Upper lobe of left lung (tissue), 6 donors: ENCODE results near the gene PYCR2. TPM values are rescaled to one million over a fixed set of nuclear protein-coding genes. Genes with fewer than 3 reads are reported as not detected.
A peak's percentile ranks its signal among the peaks of the same experiment; 100 is the strongest.

Experiments used
- ATAC-seq, 2 donors: fragments of 200-7000 bp; cut with Tn5 transposase; one replicate each; pipeline ENCODE4 v1.9.1; 2022; ENCODE audit warnings: mild to moderate bottlenecking in 2 of 2, moderate library complexity in 2 of 2; ENCODE audit not compliant: low FRiP score in 2 of 2
- DNase-seq, 2 donors: peaks; one replicate each; pipeline ENCODE4 v3.0.0-alpha.2; 2019 to 2020
- H3K27ac ChIP-seq, 4 donors: fragments of 200-600 bp; sonication (generic); one replicate each; pipeline ENCODE4 v1.5.1; 2016 to 2019
- H3K27me3 ChIP-seq, 4 donors: fragments of 200-600 bp; sonication (generic); one replicate each; pipeline ENCODE4 v1.5.1; 2017 to 2019
- H3K36me3 ChIP-seq, 4 donors: fragments of 200-600 bp; sonication (generic); one replicate each; pipeline ENCODE4 v1.5.1; 2016 to 2019
- H3K4me1 ChIP-seq, 4 donors: fragments of 200-600 bp; sonication (generic); one replicate each; pipeline ENCODE4 v1.5.1; 2018 to 2019
- H3K4me3 ChIP-seq, 4 donors: fragments of 200-600 bp; sonication (generic); one replicate each; pipeline ENCODE4 v1.5.1; 2017 to 2019; ENCODE audit warnings: mild to moderate bottlenecking in 2 of 4, moderate library complexity in 1 of 4
- H3K9me3 ChIP-seq, 4 donors: fragments of 200-600 bp; sonication (generic); one replicate each; pipeline ENCODE4 v1.5.1; 2018 to 2019
- CTCF ChIP-seq, 6 experiments: fragments of 450-650 bp in 4 of 6; fragments of 200-600 bp in 2 of 6; sonication (generic) in 2 of 6; IDR thresholded peaks; one replicate each; pipeline ENCODE4 v1.5.1; 2016 to 2019; ENCODE audit warnings: antibody characterized with exemption in 6 of 6
- EP300 ChIP-seq, 4 donors: sonication (generic); formaldehyde crosslinking; IDR thresholded peaks; one replicate each; pipeline ENCODE4 v1.5.1; 2017; ENCODE audit warnings: antibody characterized with exemption in 4 of 4, control low read depth in 2 of 4
- POLR2A ChIP-seq, 4 donors: fragments of 450-650 bp; IDR thresholded peaks; one replicate each; pipeline ENCODE4 v1.5.1; 2016 to 2017; ENCODE audit warnings: antibody characterized with exemption in 4 of 4, mild to moderate bottlenecking in 2 of 4
- POLR2AphosphoS5 ChIP-seq, 2 donors: sonication (generic); formaldehyde crosslinking; IDR thresholded peaks; one replicate each; pipeline ENCODE4 v1.5.1; 2017; ENCODE audit warnings: antibody characterized with exemption in 2 of 2
- WGBS, 2 donors: methylation state at CpG; one replicate each; pipeline ENCODE4 v1.1.5; 2017 to 2018; 5-methylcytosine and 5-hydroxymethylcytosine counted together
- total RNA-seq, 6 donors: library from RNA; depleted of rRNA in 4 of 6; stranded (reverse); fragments of >200 nt in 4 of 6; gene quantifications; one replicate each; pipeline versions ENCODE4 v1.1.0 to v1.2.1, GENCODE V29; 2016 to 2021
- donor health status: DM: no; HTN: no; CAD: no; lungs with moderate emphysema.
- donor health status: DM: no; HTN: yes; CAD: no; lungs with severe emphysema.

Gene PYCR2
- total RNA-seq, 6 donors from 2014 or later, result 49.4 to 115 (median 69.6) TPM

DNA sequence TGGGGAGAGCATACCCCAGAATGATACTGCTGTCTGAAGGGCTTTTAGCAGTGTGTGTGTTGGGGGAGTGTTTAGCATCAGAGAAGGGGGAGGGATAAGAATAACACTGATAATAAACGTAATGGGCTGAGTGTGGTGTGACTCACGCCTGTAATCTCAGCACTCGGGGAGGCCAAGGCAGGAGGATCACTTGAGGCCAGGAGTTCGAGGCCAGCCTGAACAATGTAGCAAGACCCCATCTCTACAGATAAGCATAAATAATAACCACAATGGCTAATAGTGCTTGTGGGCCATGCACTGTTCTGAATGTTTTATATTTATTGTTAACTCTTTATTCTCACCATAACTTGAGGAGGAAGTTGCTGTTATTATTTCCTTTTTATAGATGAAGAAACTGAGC is 19.5 kb upstream of the PYCR2 start:
- Histone ChIP-seq H3K27me3 (no peaks in the 10 kb centered on the region), H3K4me1 (peaks cover 13 to 24% (median 21%) of the 10 kb centered on the region in 4 donors), H3K27ac (no peak overlapping the region), H3K36me3 (no peaks in the 10 kb centered on the region), H3K9me3 (no peaks in the 10 kb centered on the region), H3K4me3 (no peak overlapping the region)
- DNase-seq (no peak), ATAC-seq (no peak)
- TF ChIP-seq POLR2AphosphoS5 (IDR thresholded peaks at IDR 0.05), result no peak
- no peak for TF ChIP-seq EP300 (IDR thresholded peaks at IDR 0.05)
- no peak for TF ChIP-seq CTCF (IDR thresholded peaks at IDR 0.05)
- no peak for TF ChIP-seq POLR2A (IDR thresholded peaks at IDR 0.05)
- 84 to 86% methylated on average over 4 of the region's 4 CpGs for WGBS, 2 donors

- no peaks in the 10 kb centered on the region for H3K9me3 ChIP-seq
- H3K27me3 ChIP-seq, result no peaks in the 10 kb centered on the region
- no peaks in the 10 kb centered on the region for H3K36me3 ChIP-seq
- H3K4me1 ChIP-seq, result peaks cover 13 to 24% (median 21%) of the 10 kb centered on the region in 4 donors
- TF ChIP-seq POLR2A (IDR thresholded peaks at IDR 0.05), result no peak
- TF ChIP-seq EP300 (IDR thresholded peaks at IDR 0.05), result no peak
- TF ChIP-seq CTCF (IDR thresholded peaks at IDR 0.05), result no peak
- TF ChIP-seq POLR2AphosphoS5 (IDR thresholded peaks at IDR 0.05), result no peak
- ATAC-seq, result no peak
- H3K4me3 ChIP-seq, result no peak overlapping the region
- DNase-seq, result no peak
- H3K27ac ChIP-seq, result no peak overlapping the region
- 65 to 77% methylated on average over 6 to 7 of the region's 7 CpGs for WGBS, 2 donors
Measured at GRCh38 chr1:225942574-225942973, 18.5 kb upstream of the PYCR2 start.

DNA sequence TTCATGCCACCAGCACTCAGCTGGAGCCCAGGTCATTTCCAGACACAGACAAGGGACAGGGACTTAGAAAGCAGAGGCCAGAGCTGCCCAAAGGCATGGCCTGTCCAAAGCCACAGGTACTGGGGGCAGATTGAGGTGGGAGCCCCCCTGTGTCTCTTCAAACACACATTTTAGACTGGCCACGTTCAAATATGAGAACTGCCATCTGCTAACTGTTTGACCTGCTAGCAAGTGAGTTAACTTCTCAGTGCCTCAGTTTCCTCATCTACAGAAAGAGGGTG is 17.8 kb upstream of the PYCR2 start:
- Histone ChIP-seq H3K27ac (peak overlapping the region in 1 of 4 donors; percentile 46), H3K27me3 (no peaks in the 10 kb centered on the region), H3K9me3 (no peaks in the 10 kb centered on the region), H3K4me1 (peaks cover 13 to 24% (median 21%) of the 10 kb centered on the region in 4 donors), H3K36me3 (no peaks in the 10 kb centered on the region), H3K4me3 (no peak overlapping the region)
- 33 to 57% methylated on average over 1 of the region's 1 CpG for WGBS, 2 donors
- DNase-seq (no peak), ATAC-seq (no peak)
- no peak for TF ChIP-seq CTCF (IDR thresholded peaks at IDR 0.05)
- no peak for TF ChIP-seq POLR2AphosphoS5 (IDR thresholded peaks at IDR 0.05)
- TF ChIP-seq EP300 (IDR thresholded peaks at IDR 0.05), result no peak
- no peak for TF ChIP-seq POLR2A (IDR thresholded peaks at IDR 0.05)

DNA sequence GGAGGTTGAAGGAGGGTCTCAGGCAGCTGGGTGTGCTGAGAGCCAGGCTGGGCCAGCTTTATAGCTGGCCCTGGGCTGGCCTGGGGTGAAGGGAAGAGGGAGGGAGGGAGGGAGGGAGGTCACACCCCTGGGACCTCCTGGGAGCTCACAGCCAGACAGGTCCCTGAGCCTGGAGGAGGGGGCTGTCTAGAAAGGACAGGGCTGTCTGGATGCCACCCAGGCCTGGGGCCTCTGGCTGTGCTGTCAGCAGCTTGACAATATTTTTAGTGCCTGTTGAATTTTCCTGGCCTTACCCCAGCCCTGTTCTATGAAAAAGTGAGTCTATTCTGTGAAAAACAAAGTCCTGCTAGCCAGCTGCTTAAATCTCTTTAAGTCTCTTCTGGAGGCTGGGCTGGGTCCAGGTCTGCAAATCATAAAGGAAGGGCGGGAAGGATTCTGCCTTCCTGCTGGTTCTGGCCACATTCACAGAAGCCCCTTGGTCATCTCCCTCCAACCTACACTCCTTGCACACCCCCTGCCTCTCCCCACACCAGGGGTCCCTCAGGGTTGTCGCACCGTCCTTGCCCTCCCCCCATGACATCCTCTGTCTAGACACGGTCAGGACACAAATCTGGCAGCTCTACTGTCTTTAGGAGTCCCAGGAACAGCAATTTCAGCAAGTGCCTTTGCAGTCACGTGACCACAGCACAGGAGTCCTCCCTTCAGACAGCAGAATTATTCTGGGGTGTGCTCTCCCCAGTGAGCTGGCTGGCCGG is 17.3 kb upstream of the PYCR2 start, which contains the start of gene LEFTY2:
Gene LEFTY2 (minus strand): TSS at position 34 of the 755 bp plus-strand sequence. CDS start 80 bp downstream, outside the sequence.
- ATAC-seq, result peak; percentile 3 to 11
- Histone ChIP-seq H3K27me3 (no peaks in the 10 kb centered on the region), H3K27ac (peak within 1 kb of the TSS in 3 of 4 donors; percentile 46 to 73 (median 72)), H3K9me3 (no peaks in the 10 kb centered on the region), H3K4me3 (no peak within 1 kb of the TSS), H3K36me3 (no peaks in the 10 kb centered on the region), H3K4me1 (peaks cover 13 to 24% (median 21%) of the 10 kb centered on the region in 4 donors)
- TF ChIP-seq CTCF (IDR thresholded peaks at IDR 0.05), result no peak
- TF ChIP-seq POLR2AphosphoS5 (IDR thresholded peaks at IDR 0.05), result no peak
- no peak for TF ChIP-seq POLR2A (IDR thresholded peaks at IDR 0.05)
- no peak for TF ChIP-seq EP300 (IDR thresholded peaks at IDR 0.05)
- no peak for DNase-seq
- 53 to 68% methylated on average over 4 to 6 of the region's 6 CpGs for WGBS, 2 donors
